Activated T-helper 1 cell treated with anti-CD3 and anti-CD28 coated beads, Interleukin-12 subunit alpha, Interleukin-12 subunit beta, Interleukin-2, Interleukin-4 antibody, amounts not matched to agents 30 ng/mL and 10 ng/mL and 1 ng/mL, durations not matched to agents 14 hours and 24 hours and 36 hours (primary cell): ENCODE results near the gene PGAP1. TPM values are rescaled to one million over a fixed set of nuclear protein-coding genes. Genes with fewer than 3 reads are reported as not detected.

ENCODE experiments used
- DNase-seq: peaks from one replicate; pipeline ENCODE4 v3.0.0; 2021; ENCODE audit warnings: low spot score
- H3K27ac Mint-ChIP-seq: one replicate; pipeline ENCODE4 v1.8.0; 2021; ENCODE audit warnings: mild to moderate bottlenecking, mixed read lengths
- H3K27me3 Mint-ChIP-seq: one replicate; pipeline ENCODE4 v1.8.0; 2022; ENCODE audit warnings: mild to moderate bottlenecking, moderate library complexity, mixed read lengths; ENCODE audit not compliant: insufficient read depth
- H3K36me3 Mint-ChIP-seq: one replicate; pipeline ENCODE4 v1.8.0; 2021; ENCODE audit warnings: low read depth, mixed read lengths
- H3K4me1 Mint-ChIP-seq: one replicate; pipeline ENCODE4 v1.8.0; 2021; ENCODE audit warnings: low read depth, mixed read lengths
- H3K4me3 Mint-ChIP-seq: one replicate; pipeline ENCODE4 v1.8.0; 2021; ENCODE audit warnings: mild to moderate bottlenecking, moderate library complexity, mixed read lengths
- H3K9me3 Mint-ChIP-seq: one replicate; pipeline ENCODE4 v1.8.0; 2021; ENCODE audit warnings: mixed read lengths
- intact Hi-C: fragments of 100-400 bp; cut with micrococcal nuclease; formaldehyde crosslinking; loops from one replicate; pipeline ENCODE4 v1.15.1; 2024
- total RNA-seq: library from RNA; stranded (reverse); gene quantifications from 2 replicates; pipeline ENCODE4 v1.2.3, GENCODE V29; 2022

Gene PGAP1
- total RNA-seq, 1 donor from 2014 or later, result 30.1 TPM

GRCh38 chr2:196935432-196935831, 8.9 kb upstream of the PGAP1 start:
- intact Hi-C loops, result no loop called here
- no peaks in the 10 kb centered on the region for H3K27me3 Mint-ChIP-seq
- no peak for DNase-seq
- H3K4me3 Mint-ChIP-seq, result no peak overlapping the region
- H3K9me3 Mint-ChIP-seq, result no peaks in the 10 kb centered on the region
- H3K27ac Mint-ChIP-seq, result no peak overlapping the region
- H3K4me1 Mint-ChIP-seq, result no peaks in the 10 kb centered on the region
- peaks cover 3% of the 10 kb centered on the region for H3K36me3 Mint-ChIP-seq

DNA sequence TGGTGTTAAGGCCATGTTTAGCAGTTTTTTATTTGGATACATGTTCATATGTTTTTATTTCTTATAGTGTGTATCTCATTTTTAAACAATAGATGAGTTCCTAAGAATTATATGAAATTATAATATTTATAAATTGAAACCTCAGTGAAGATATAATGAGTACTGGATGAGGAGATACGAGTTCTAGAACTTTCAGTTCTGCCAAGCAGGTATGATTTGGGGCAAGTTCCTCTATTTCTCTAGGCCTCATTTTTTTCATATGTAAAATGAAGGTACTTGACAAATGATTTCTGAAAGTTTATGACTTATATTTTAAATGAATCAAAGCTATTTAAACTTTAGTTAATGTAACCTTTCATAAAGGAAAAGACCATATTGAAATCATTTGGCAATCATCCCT, 8.2 kb upstream of the PGAP1 start:
- DNase-seq, result no peak
- H3K27me3 Mint-ChIP-seq, result no peaks in the 10 kb centered on the region
- intact Hi-C loops, result no loop called here
- H3K27ac Mint-ChIP-seq, result no peak overlapping the region
- H3K9me3 Mint-ChIP-seq, result no peaks in the 10 kb centered on the region
- H3K4me1 Mint-ChIP-seq, result no peaks in the 10 kb centered on the region
- peaks cover under 1% of the 10 kb centered on the region for H3K36me3 Mint-ChIP-seq
- H3K4me3 Mint-ChIP-seq, result no peak overlapping the region

DNA sequence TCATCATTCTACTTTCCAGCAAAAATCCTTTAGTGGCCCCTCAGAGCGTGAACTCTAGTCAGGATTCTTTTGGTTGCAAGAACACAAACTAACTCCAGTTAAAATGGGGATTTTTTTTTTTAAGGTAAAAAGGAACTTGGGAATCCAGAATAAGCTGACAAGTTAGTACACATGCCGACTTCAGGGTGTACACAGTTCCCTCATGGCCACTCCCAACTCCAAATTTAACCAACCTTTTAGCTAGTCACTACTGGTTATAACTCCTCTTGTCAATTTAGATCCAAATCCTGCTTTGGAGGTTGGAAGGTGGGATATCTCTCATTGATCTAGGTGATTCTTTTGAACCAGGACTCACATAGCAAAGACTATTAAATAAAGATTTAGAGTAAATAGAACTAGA, 5.0 kb upstream of the PGAP1 start:
- Mint-ChIP-seq H3K36me3 (peaks cover 4% of the 10 kb centered on the region), H3K9me3 (no peaks in the 10 kb centered on the region), H3K4me1 (peaks cover 10% of the 10 kb centered on the region), H3K4me3 (no peak overlapping the region), H3K27me3 (peaks cover 1% of the 10 kb centered on the region), H3K27ac (no peak overlapping the region)
- no peak for DNase-seq
- intact Hi-C loops, result no loop called here

DNA sequence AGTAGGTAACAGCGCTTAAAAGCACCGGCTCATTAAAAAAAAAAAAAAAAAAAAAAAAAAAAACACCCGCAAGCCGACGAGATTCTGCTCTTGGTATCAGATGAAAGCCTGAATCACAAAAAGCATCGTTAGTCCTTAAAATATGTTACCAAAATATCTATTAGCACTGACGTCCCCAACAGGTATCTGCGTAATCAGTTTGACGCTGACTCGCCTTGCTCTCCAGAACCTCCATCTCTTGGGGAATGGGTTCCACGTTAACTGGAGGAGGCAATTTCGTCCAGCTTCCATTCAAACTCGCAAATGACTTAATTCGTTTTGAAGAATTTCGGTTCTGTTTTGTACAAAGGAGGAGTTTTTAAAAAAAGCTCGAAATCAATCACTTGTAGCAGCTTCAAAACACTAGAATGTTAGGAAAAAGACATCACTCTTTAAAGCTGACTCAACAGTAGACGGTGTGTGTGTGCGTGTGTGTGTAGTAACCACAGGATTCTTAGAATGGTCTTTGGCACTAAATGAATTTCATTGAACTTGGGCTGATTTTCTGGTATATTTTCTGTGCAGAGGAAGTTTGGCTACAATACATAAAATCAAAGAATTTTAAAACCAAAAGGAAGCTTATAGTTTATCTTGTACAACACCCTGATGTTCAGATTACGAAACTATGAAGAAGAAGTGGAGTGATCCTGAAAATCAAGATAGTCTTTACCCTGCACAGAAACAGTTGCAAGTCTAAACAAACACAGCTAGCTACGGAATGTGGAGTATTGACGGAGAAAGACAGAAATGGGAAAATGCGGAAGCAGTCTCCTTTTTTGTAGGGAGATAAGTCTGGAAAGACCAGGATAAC, 1.1 kb upstream of the PGAP1 start:
- Mint-ChIP-seq H3K27ac (peak overlapping the region; percentile 99), H3K27me3 (peaks cover 1% of the 10 kb centered on the region), H3K9me3 (no peaks in the 10 kb centered on the region), H3K4me1 (peaks cover 36% of the 10 kb centered on the region), H3K36me3 (peaks cover 6% of the 10 kb centered on the region), H3K4me3 (peak overlapping the region; percentile 95)
- intact Hi-C loops, result loop anchor here (1.0 to 10.0 kb wide), 12 partner anchors 35 to 1270 kb away; partner anchors contain the start of genes ANKRD44, GTF3C3, HSPD1 and MARS2
- DNase-seq, result peak; percentile 55

- intact Hi-C loops, result loop anchor here (1.0 to 10.0 kb wide), 12 partner anchors 10 to 1269 kb away; partner anchors contain the start of genes ANKRD44, COQ10B, MARS2 and SLC39A10
- Mint-ChIP-seq H3K27ac (peak overlapping the region; percentile 99), H3K4me1 (peaks cover 53% of the 10 kb centered on the region), H3K9me3 (no peaks in the 10 kb centered on the region), H3K4me3 (peak overlapping the region; percentile 95), H3K36me3 (peaks cover 9% of the 10 kb centered on the region), H3K27me3 (peaks cover 1% of the 10 kb centered on the region)
- peak; percentile 14 for DNase-seq
These were observed 542 bp downstream of the PGAP1 start for GRCh38 chr2:196925768-196926561.

GRCh38 chr2:196925051-196925767, 1.3 kb downstream of the PGAP1 start:
- Mint-ChIP-seq H3K9me3 (no peaks in the 10 kb centered on the region), H3K27ac (peak overlapping the region; percentile 99), H3K27me3 (peaks cover 1% of the 10 kb centered on the region), H3K4me3 (peak overlapping the region; percentile 95), H3K4me1 (peaks cover 59% of the 10 kb centered on the region), H3K36me3 (peaks cover 9% of the 10 kb centered on the region)
- intact Hi-C loops, result loop anchor here (1.0 to 10.0 kb wide), 8 partner anchors 9 to 1268 kb away; partner anchors contain the start of genes ANKRD44, MARS2 and SLC39A10
- DNase-seq, result no peak

GRCh38 chr2:196924051-196924450, 2.5 kb downstream of the PGAP1 start:
- Mint-ChIP-seq H3K9me3 (no peaks in the 10 kb centered on the region), H3K36me3 (peaks cover 15% of the 10 kb centered on the region), H3K27me3 (peaks cover 1% of the 10 kb centered on the region), H3K4me1 (peaks cover 67% of the 10 kb centered on the region), H3K4me3 (peak overlapping the region; percentile 95), H3K27ac (no peak overlapping the region)
- intact Hi-C loops, result loop anchor here (2.0 to 10.0 kb wide), 2 partner anchors 35 to 659 kb away; no protein-coding TSS in a partner anchor
- DNase-seq, result no peak

DNA sequence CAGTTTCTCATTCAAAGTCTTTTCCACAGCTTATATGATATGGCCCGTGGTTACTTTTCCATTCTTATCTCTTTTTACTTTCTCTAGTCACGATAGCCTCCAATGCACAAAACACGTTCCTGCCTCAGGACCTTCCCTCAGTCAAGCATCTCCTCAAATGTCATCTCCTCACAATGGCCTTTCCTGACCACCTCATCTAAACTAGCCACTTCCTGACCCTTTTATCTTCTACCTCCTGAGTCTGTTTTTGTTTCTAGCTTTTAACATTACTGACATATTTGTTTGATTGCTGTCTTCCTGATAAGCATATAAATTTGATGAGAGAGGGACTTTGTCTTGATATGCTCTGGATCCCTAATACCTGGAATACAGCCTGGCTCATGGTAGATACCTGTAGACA, 7.6 kb downstream of the PGAP1 start:
- peaks cover 83% of the 10 kb centered on the region for H3K4me1 Mint-ChIP-seq
- DNase-seq, result no peak

GRCh38 chr2:196917802-196918201, 8.7 kb downstream of the PGAP1 start:
- H3K4me1 Mint-ChIP-seq, result peaks cover 82% of the 10 kb centered on the region
- peaks cover 53% of the 10 kb centered on the region for H3K36me3 Mint-ChIP-seq
- DNase-seq, result no peak
- H3K9me3 Mint-ChIP-seq, result peaks cover 16% of the 10 kb centered on the region
- intact Hi-C loops, result no loop called here
- H3K4me3 Mint-ChIP-seq, result no peak overlapping the region
- no peaks in the 10 kb centered on the region for H3K27me3 Mint-ChIP-seq
- no peak overlapping the region for H3K27ac Mint-ChIP-seq

More for the DNA sequence above, 7.6 kb downstream of the PGAP1 start:
- Mint-ChIP-seq H3K27me3 (no peaks in the 10 kb centered on the region), H3K36me3 (peaks cover 47% of the 10 kb centered on the region), H3K9me3 (peaks cover 15% of the 10 kb centered on the region), H3K27ac (peak overlapping the region; percentile 32), H3K4me3 (no peak overlapping the region)
- intact Hi-C loops, result no loop called here

DNA sequence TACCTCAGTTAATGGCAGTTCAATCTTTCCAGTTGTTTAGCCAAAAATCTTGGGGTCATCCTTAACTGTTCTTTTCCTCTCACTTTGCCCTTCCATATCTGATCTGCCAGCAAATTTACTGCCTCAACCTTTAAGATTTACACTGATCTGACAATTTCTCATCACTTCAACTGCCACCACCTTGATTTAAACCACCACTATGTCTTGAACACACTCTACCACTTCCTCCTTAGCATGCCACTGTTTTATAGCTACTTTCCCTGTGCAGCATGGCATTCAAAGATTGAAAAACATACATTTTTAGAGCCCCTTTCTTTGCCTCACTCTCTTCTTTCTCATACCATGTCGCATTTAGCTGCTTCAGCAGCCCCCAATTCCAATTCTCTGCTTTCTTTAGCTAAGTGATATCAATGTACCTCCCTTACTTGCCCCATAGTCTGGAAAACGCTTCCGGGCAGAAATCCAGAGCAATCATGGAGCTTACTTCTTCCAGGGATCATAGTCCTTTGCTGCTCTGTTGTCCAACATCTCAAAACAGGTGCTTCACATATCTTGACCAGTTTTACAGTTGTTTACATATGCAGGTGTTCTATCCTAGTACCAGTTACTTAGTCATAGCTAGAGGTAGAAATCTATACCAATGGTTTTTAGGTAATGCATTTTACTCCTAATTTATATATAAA, 10.9 kb downstream of the PGAP1 start:
- peaks cover 16% of the 10 kb centered on the region for H3K9me3 Mint-ChIP-seq
- H3K27me3 Mint-ChIP-seq, result no peaks in the 10 kb centered on the region
- H3K27ac Mint-ChIP-seq, result peak overlapping the region; percentile 93
- intact Hi-C loops, result loop anchor here (1.0 kb wide), 1 partner anchor 10 kb away; no protein-coding TSS in a partner anchor
- no peak for DNase-seq
- peak overlapping the region; percentile 43 for H3K4me3 Mint-ChIP-seq
- peaks cover 63% of the 10 kb centered on the region for H3K36me3 Mint-ChIP-seq
- peaks cover 61% of the 10 kb centered on the region for H3K4me1 Mint-ChIP-seq

DNA sequence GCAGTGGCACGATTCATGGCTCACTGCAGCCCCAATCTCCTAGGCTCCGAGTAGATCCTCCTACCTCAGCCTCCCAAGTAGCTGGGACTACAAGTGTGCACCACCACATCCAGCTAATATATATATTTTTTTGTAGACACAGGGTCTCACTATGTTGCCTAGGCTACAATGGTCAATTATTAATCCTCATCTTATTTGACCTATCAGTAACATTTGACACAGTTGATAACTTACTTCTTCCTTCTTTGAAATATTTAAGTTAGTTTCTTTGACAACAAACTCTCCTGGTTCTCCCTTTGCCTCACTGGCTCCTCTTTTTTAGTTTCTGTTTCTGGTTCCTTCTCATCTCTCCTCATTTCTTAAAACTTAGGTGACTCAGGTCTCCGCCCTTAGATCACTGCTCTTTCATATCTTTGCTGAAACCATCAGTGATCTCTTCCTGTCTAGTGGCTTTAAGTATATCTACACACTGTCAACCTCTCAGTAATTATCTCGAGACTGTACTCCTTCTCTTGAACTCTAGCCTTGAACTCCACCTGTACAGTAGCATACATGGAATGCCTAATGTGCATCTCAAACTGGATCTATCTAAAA, 11.5 kb downstream of the PGAP1 start:
- peak overlapping the region; percentile 93 for H3K27ac Mint-ChIP-seq
- peaks cover 16% of the 10 kb centered on the region for H3K9me3 Mint-ChIP-seq
- H3K4me1 Mint-ChIP-seq, result peaks cover 57% of the 10 kb centered on the region
- DNase-seq, result peak; percentile 37
- intact Hi-C loops, result no loop called here
- H3K4me3 Mint-ChIP-seq, result peak overlapping the region; percentile 43
- H3K36me3 Mint-ChIP-seq, result peaks cover 63% of the 10 kb centered on the region
- no peaks in the 10 kb centered on the region for H3K27me3 Mint-ChIP-seq
